HepG2 (cell line): ENCODE results near the gene ECHDC1. TPM values are rescaled to one million over a fixed set of nuclear protein-coding genes. Genes with fewer than 3 reads are reported as not detected.

Source experiments
- ATAC-seq: fragments of 200-7000 bp; cut with Tn5 transposase; 3 replicates; pipeline ENCODE4 v1.9.1; 2020; ENCODE audit warnings: mild to moderate bottlenecking, moderate library complexity
- BruUV-seq: library from RNA; stranded (reverse); fragments of 400-500 nt; replicated peaks from 2 replicates; lab custom pipeline; 2021; lab: Mats Ljungman, UMichigan
- CTCF ChIA-PET: fragments of 300-600 bp; formaldehyde crosslinking; extraction: SDS; loops from one replicate; lab custom pipeline; 2021; ENCODE audit warnings: low total read pairs, inconsistent platforms, low intra/inter-chr PET ratio; lab: Yijun Ruan, JAX
- POLR2A ChIA-PET: fragments of 350-600 bp; sonication (Branson Sonifier 250); formaldehyde crosslinking; loops from one replicate; lab custom pipeline; 2020; ENCODE audit warnings: antibody characterized with exemption, inconsistent platforms; lab: Yijun Ruan, JAX
- DNase-seq: peaks from one replicate; pipeline ENCODE4 v3.0.0-alpha.2; 2015; ENCODE audit warnings: low spot score
- FAIRE-seq: peaks from 3 replicates; lab custom pipeline; 2011; peaks lifted over from hg19 to GRCh38; lab: Jason Lieb, UNC
- H2AFZ ChIP-seq: one replicate; pipeline ENCODE4 v1.6.1; 2011; ENCODE audit warnings: low read length, inconsistent platforms
- H3K27ac ChIP-seq: fragments of 300-600 bp; 3 replicates; pipeline ENCODE4 v1.8.0; 2011; ENCODE audit warnings: mixed run types, mild to moderate bottlenecking, mixed read lengths, low read length, inconsistent platforms; ENCODE audit not compliant: insufficient read depth; ENCODE audit errors: extremely low read length
- H3K27me3 ChIP-seq, 2 experiments: fragments of 200-600 bp in 1 of 2; 2 replicates in 1 of 2; 3 replicates in 1 of 2; pipeline versions ENCODE4 v1.6.0 to v1.8.0; 2011; ENCODE audit warnings: low read length in 2 of 2, mild to moderate bottlenecking in 2 of 2, moderate library complexity in 2 of 2, inconsistent platforms in 1 of 2; ENCODE audit not compliant: insufficient read depth in 2 of 2, control insufficient read depth in 1 of 2
- H3K36me3 ChIP-seq, 2 experiments: fragments of 200-600 bp in 1 of 2; replicated peaks in 1 of 2; 2 replicates in 1 of 2; 3 replicates in 1 of 2; pipeline versions ENCODE4 v1.5.1 to v1.8.0; 2011; ENCODE audit warnings: low read length in 2 of 2, inconsistent platforms in 1 of 2; ENCODE audit not compliant: insufficient read depth in 2 of 2, control insufficient read depth in 1 of 2
- H3K4me1 ChIP-seq: 2 replicates; pipeline ENCODE4 v1.5.1; 2012; ENCODE audit warnings: low read length, inconsistent platforms; ENCODE audit not compliant: insufficient read depth
- H3K4me2 ChIP-seq: 2 replicates; pipeline ENCODE4 v1.6.0; 2011; ENCODE audit warnings: low read depth, low read length, inconsistent platforms
- H3K4me3 ChIP-seq, 3 experiments: fragments of 200-600 bp in 1 of 3; sonication (generic), shearing (Covaris generic) in 1 of 3; replicated peaks in 1 of 3; 2 replicates each; pipeline ENCODE4 v1.5.1; 2011 to 2016; ENCODE audit warnings: low read length in 3 of 3, inconsistent platforms in 2 of 3, low read depth in 2 of 3, mild to moderate bottlenecking in 2 of 3, control low read depth in 1 of 3, mixed read lengths in 1 of 3; ENCODE audit not compliant: insufficient read depth in 1 of 3
- H3K79me2 ChIP-seq: one replicate; pipeline ENCODE4 v1.6.1; 2011; ENCODE audit warnings: low read length, inconsistent platforms; ENCODE audit not compliant: insufficient read depth
- H3K9ac ChIP-seq: 2 replicates; pipeline ENCODE4 v1.6.0; 2011; ENCODE audit warnings: mild to moderate bottlenecking, low read depth, low read length, inconsistent platforms; ENCODE audit not compliant: insufficient read depth
- H3K9me3 ChIP-seq: 2 replicates; pipeline ENCODE4 v1.5.1; 2012; ENCODE audit warnings: mild to moderate bottlenecking, low read length
- H4K20me1 ChIP-seq: 2 replicates; pipeline ENCODE4 v1.6.0; 2011; ENCODE audit warnings: inconsistent platforms, mild to moderate bottlenecking, low read length, moderate library complexity; ENCODE audit not compliant: insufficient read depth
- FOXJ3 ChIP-seq: sonication (generic); formaldehyde crosslinking; IDR thresholded peaks from 2 replicates; pipeline ENCODE4 v1.4.0; 2020; ENCODE audit warnings: missing genetic modification reagents, mild to moderate bottlenecking, borderline replicate concordance
- KAT7 ChIP-seq: IDR thresholded peaks from 2 replicates; pipeline ENCODE4 v1.6.1; 2018; ENCODE audit warnings: borderline replicate concordance, missing compliant biosample characterization
- MIXL1 ChIP-seq: IDR thresholded peaks from 2 replicates; pipeline ENCODE4 v1.6.1; 2016
- MXD4 ChIP-seq: IDR thresholded peaks from 2 replicates; pipeline ENCODE4 v1.6.1; 2016; ENCODE audit warnings: mild to moderate bottlenecking, missing biosample characterization, missing genetic modification reagents
- MXI1 ChIP-seq: IDR thresholded peaks from 3 replicates; pipeline ENCODE4 v1.6.1; 2012; ENCODE audit warnings: low read depth, low read length, inconsistent platforms, borderline replicate concordance
- TOE1 ChIP-seq: sonication (generic); formaldehyde crosslinking; IDR thresholded peaks from 2 replicates; pipeline ENCODE4 v1.4.0; 2020; ENCODE audit warnings: mild to moderate bottlenecking, missing genetic modification reagents
- ZBTB7B ChIP-seq: sonication (generic); formaldehyde crosslinking; IDR thresholded peaks from 2 replicates; pipeline ENCODE4 v1.4.0; 2020; ENCODE audit warnings: missing genetic modification reagents
- ZNF563 ChIP-seq: sonication (generic); formaldehyde crosslinking; IDR thresholded peaks from 2 replicates; pipeline ENCODE4 v1.8.0; 2022; ENCODE audit warnings: mild to moderate bottlenecking, moderate library complexity, missing genetic modification reagents
- WGBS: methylation state at CpG from one replicate; pipeline ENCODE4 v1.1.6; 2017; ENCODE audit warnings: low lambda C conversion rate; 5-methylcytosine and 5-hydroxymethylcytosine counted together
- in situ Hi-C: cut with HindIII; loops from 2 replicates; pipeline ENCODE4 v1.10.0; 2017; ENCODE audit warnings: low pct_unique_long_range_greater_than_20kb; ENCODE audit not compliant: extremely low pct_ligation_motif_present
- intact Hi-C: fragments of 100-400 bp; cut with micrococcal nuclease; formaldehyde crosslinking; loops from one replicate; pipeline ENCODE4 v1.10.0; 2022; ENCODE audit not compliant: unreplicated experiment
- polyA plus RNA-seq, 8 experiments: library from polyadenylated mRNA; depleted of rRNA in 3 of 8; stranded (reverse) in 7 of 8; unstranded in 1 of 8; fragments of >200 nt; fragmentation: Illumina TruSeq in 4 of 8; extraction: Trizol in 4 of 8; gene quantifications; 2 replicates each; pipeline versions ENCODE4 v1.2.1 to v1.2.3, GENCODE V29; 2011 to 2016; ENCODE audit warnings: low read depth in 4 of 8, missing spikeins in 1 of 8, mixed read lengths in 1 of 8; ENCODE audit not compliant: insufficient read depth in 1 of 8
- total RNA-seq, 5 experiments: library from RNA; depleted of rRNA; stranded (reverse); fragments of >200 nt; fragmentation: Illumina TruSeq; extraction: Trizol; gene quantifications; 2 replicates each; pipeline ENCODE4 v1.2.3, GENCODE V29; 2016; ENCODE audit warnings: low read depth in 1 of 5
- TF ChIP-seq, protein P1 (sequence below), 2 experiments: fragments of 450-650 bp in 1 of 2; sonication (generic) in 1 of 2; formaldehyde crosslinking; IDR thresholded peaks; 2 replicates each; pipeline versions ENCODE4 v1.5.0 to v1.8.0; 2020 to 2022; ENCODE audit warnings: mild to moderate bottlenecking in 1 of 2, missing genetic modification reagents in 1 of 2
- TF ChIP-seq, protein P2 (sequence below): sonication (generic); formaldehyde crosslinking; IDR thresholded peaks from 2 replicates; pipeline ENCODE4 v1.8.1; 2023; ENCODE audit warnings: missing genetic modification reagents, mild to moderate bottlenecking, borderline replicate concordance
- TF ChIP-seq, protein P3 (sequence below): IDR thresholded peaks from 2 replicates; pipeline ENCODE4 v1.4.0; 2020; ENCODE audit warnings: mild to moderate bottlenecking, missing genetic modification reagents
- TF ChIP-seq, protein P4 (sequence below): IDR thresholded peaks from 2 replicates; pipeline ENCODE4 v1.6.1; 2012; ENCODE audit warnings: low read depth, low read length, improper control_type of control experiment
- TF ChIP-seq, protein P5 (sequence below): sonication (generic); formaldehyde crosslinking; IDR thresholded peaks from 2 replicates; pipeline ENCODE4 v1.4.0; 2020; ENCODE audit warnings: missing genetic modification reagents; ENCODE audit errors: not compliant biosample characterization

The ECHDC1 gene
- total and polyA plus RNA-seq, 2 of the 13 experiments (the other 11 are each of a cell fraction or from before 2014, with no cell fraction given): 32.8 to 98.1 TPM

DNA sequence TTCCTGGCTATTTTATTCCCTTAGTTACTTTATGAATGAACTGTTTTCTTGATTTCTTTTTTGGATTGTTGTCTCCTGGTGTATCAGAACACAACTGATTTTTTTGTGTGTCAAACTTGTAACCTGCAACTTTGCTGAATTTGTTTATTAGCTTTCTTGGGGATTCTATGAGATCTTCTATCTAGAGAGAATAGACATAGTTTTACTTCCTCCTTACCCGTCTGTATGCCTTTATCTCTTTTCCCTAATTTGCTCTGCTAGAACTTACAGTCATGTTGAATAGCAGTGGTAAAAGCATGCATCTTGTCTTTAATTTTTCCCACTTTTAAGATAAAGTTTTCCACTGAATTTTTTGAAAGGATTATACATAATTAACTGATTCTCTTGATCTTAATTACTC, 63.6 kb downstream of the ECHDC1 start (continued):
- no peak for TF ChIP-seq TOE1 (CRISPR knock-in tag)
- TF ChIP-seq, protein P1, sequence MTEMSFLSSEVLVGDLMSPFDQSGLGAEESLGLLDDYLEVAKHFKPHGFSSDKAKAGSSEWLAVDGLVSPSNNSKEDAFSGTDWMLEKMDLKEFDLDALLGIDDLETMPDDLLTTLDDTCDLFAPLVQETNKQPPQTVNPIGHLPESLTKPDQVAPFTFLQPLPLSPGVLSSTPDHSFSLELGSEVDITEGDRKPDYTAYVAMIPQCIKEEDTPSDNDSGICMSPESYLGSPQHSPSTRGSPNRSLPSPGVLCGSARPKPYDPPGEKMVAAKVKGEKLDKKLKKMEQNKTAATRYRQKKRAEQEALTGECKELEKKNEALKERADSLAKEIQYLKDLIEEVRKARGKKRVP (CRISPR knock-in tag; IDR thresholded peaks at IDR 0.05): no peak
- TF ChIP-seq MIXL1 (CRISPR knock-in tag): no peak
- TF ChIP-seq ZBTB7B: no peak
- no peak for TF ChIP-seq ZNF563 (CRISPR knock-in tag)

DNA sequence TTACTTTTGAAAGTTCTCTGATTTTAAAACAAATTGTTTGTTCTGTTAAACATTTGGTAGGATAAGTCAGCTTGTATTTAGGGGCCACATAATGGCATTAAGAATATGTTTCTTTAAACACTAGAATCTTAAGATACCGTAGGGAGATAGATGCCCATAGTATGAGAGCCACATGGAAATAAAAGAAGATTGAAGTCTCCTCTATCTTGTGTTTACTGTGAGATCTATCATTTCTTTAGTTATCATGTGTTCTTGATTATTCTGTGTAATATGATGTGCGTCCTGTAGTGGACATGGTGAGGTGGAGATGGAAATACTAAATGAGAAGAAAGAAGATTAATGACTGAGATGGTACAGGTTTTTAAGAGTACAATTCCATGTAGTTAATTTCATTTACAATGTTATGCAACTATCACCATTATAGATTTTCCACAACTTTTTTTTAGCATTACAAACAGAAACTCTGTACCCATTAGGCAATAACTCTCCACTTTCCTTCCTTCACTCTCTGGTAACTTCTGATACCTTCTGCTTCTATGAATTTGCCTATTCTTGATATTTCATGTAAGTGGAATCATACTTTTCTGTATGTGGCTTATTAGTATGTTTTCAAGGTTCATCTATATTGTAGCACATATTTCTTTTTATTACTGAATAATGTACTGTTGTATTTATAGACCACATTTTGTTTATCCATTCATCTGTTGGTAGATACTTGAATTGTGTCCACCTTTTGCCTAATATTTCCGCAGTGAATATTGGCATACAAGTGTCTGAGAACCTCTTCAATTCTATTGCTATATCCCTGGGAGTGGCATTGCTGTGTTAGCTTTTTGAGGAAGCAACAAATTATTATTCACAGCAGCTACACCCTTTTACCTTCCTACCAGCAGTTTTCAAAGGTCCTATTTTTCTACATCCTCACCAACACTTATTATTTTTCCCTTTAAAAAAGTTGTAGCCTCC, 65.2 kb downstream of the ECHDC1 start:
- H3K27ac ChIP-seq: no peak overlapping the region
- H3K9ac ChIP-seq: no peak overlapping the region
- WGBS: 97% methylated on average over 3 of the region's 3 CpGs
- H3K79me2 ChIP-seq: peaks cover 20% of the 10 kb centered on the region
- in situ Hi-C loops: no loop called here
- ATAC-seq (peak; percentile 77), FAIRE-seq (no peak), DNase-seq (no peak)
- CTCF ChIA-PET: no interaction called here
- no peak overlapping the region for H3K4me3 ChIP-seq
- H3K4me1 ChIP-seq: peaks cover 10% of the 10 kb centered on the region
- no peaks in the 10 kb centered on the region for H3K27me3 ChIP-seq
- intact Hi-C loops: no loop called here
- no TSS peak for BruUV-seq
- POLR2A ChIA-PET: no interaction called here
- no peak overlapping the region for H3K4me2 ChIP-seq
- no peaks in the 10 kb centered on the region for H4K20me1 ChIP-seq
- H3K9me3 ChIP-seq: no peaks in the 10 kb centered on the region
- H2AFZ ChIP-seq: no peak overlapping the region
- H3K36me3 ChIP-seq: peaks cover 3 to 14% of the 10 kb centered on the region in 2 experiments; a peak in 4 of 5 replicates
- TF ChIP-seq MXD4 (no peak), FOXJ3 (CRISPR knock-in tag) (no peak), MXI1 (no peak), KAT7 (CRISPR knock-in tag) (no peak)
- TF ChIP-seq, protein P2, sequence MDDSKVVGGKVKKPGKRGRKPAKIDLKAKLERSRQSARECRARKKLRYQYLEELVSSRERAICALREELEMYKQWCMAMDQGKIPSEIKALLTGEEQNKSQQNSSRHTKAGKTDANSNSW (CRISPR knock-in tag): no peak
- TF ChIP-seq, protein P3, sequence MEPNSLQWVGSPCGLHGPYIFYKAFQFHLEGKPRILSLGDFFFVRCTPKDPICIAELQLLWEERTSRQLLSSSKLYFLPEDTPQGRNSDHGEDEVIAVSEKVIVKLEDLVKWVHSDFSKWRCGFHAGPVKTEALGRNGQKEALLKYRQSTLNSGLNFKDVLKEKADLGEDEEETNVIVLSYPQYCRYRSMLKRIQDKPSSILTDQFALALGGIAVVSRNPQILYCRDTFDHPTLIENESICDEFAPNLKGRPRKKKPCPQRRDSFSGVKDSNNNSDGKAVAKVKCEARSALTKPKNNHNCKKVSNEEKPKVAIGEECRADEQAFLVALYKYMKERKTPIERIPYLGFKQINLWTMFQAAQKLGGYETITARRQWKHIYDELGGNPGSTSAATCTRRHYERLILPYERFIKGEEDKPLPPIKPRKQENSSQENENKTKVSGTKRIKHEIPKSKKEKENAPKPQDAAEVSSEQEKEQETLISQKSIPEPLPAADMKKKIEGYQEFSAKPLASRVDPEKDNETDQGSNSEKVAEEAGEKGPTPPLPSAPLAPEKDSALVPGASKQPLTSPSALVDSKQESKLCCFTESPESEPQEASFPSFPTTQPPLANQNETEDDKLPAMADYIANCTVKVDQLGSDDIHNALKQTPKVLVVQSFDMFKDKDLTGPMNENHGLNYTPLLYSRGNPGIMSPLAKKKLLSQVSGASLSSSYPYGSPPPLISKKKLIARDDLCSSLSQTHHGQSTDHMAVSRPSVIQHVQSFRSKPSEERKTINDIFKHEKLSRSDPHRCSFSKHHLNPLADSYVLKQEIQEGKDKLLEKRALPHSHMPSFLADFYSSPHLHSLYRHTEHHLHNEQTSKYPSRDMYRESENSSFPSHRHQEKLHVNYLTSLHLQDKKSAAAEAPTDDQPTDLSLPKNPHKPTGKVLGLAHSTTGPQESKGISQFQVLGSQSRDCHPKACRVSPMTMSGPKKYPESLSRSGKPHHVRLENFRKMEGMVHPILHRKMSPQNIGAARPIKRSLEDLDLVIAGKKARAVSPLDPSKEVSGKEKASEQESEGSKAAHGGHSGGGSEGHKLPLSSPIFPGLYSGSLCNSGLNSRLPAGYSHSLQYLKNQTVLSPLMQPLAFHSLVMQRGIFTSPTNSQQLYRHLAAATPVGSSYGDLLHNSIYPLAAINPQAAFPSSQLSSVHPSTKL: peak; percentile 37; the same call in 1 of the 2 replicates
- TF ChIP-seq, protein P4, sequence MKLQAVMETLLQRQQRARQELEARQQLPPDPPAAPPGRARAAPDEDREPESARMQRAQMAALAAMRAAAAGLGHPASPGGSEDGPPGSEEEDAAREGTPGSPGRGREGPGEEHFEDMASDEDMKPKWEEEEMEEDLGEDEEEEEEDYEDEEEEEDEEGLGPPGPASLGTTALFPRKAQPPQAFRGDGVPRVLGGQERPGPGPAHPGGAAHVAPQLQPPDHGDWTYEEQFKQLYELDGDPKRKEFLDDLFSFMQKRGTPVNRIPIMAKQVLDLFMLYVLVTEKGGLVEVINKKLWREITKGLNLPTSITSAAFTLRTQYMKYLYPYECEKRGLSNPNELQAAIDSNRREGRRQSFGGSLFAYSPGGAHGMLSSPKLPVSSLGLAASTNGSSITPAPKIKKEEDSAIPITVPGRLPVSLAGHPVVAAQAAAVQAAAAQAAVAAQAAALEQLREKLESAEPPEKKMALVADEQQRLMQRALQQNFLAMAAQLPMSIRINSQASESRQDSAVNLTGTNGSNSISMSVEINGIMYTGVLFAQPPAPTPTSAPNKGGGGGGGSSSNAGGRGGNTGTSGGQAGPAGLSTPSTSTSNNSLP: peak; percentile 66
- TF ChIP-seq, protein P5, sequence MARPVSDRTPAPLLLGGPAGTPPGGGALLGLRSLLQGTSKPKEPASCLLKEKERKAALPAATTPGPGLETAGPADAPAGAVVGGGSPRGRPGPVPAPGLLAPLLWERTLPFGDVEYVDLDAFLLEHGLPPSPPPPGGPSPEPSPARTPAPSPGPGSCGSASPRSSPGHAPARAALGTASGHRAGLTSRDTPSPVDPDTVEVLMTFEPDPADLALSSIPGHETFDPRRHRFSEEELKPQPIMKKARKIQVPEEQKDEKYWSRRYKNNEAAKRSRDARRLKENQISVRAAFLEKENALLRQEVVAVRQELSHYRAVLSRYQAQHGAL (CRISPR knock-in tag): no peak
